HG02884 (cell line): ENCODE results near the gene RPTOR.

Experiments
- ATAC-seq: cut with Tn5 transposase; IDR thresholded peaks from one replicate; pipeline ENCODE4 v1.9.1; 2021; ENCODE audit warnings: mild to moderate bottlenecking, moderate library complexity; ENCODE audit not compliant: unreplicated experiment

RPTOR gene

GRCh38 chr17:80658821-80659220, 114.2 kb downstream of the RPTOR start:
- no peak for ATAC-seq

GRCh38 chr17:80659651-80660050, 115.0 kb downstream of the RPTOR start:
- no peak for ATAC-seq

- ATAC-seq, result no peak
These were observed 116.0 kb downstream of the RPTOR start for GRCh38 chr17:80660527-80661198.

- ATAC-seq, result no peak
These were observed 117.9 kb downstream of the RPTOR start for GRCh38 chr17:80662557-80662956.

GRCh38 chr17:80663781-80664206, 119.2 kb downstream of the RPTOR start:
- ATAC-seq, result no peak

- ATAC-seq, result no peak
These were observed 119.7 kb downstream of the RPTOR start for GRCh38 chr17:80664217-80664790.

- ATAC-seq, result no peak
These were observed 121.2 kb downstream of the RPTOR start for GRCh38 chr17:80665792-80666191.

GRCh38 chr17:80666867-80667266, 122.2 kb downstream of the RPTOR start:
- ATAC-seq, result no peak

- no peak for ATAC-seq
These were observed 123.0 kb downstream of the RPTOR start for GRCh38 chr17:80667462-80668277.

- no peak for ATAC-seq
These were observed 123.9 kb downstream of the RPTOR start for GRCh38 chr17:80668375-80669148.

- ATAC-seq, result no peak
These were observed 126.6 kb downstream of the RPTOR start for GRCh38 chr17:80671039-80671824.

GRCh38 chr17:80671825-80672110, 127.1 kb downstream of the RPTOR start:
- no peak for ATAC-seq

GRCh38 chr17:80673152-80673920, 128.7 kb downstream of the RPTOR start:
- ATAC-seq, result no peak

- ATAC-seq, result no peak
These were observed 130.9 kb downstream of the RPTOR start for GRCh38 chr17:80675438-80676095.

GRCh38 chr17:80676096-80676466, 131.4 kb downstream of the RPTOR start:
- no peak for ATAC-seq

GRCh38 chr17:80676564-80676963, 131.9 kb downstream of the RPTOR start:
- ATAC-seq, result no peak

GRCh38 chr17:80677214-80677756, 132.6 kb downstream of the RPTOR start:
- no peak for ATAC-seq

GRCh38 chr17:80679816-80680215, 135.2 kb downstream of the RPTOR start:
- no peak for ATAC-seq

- no peak for ATAC-seq
These were observed 136.6 kb downstream of the RPTOR start for GRCh38 chr17:80681215-80681614.
